Esophagus squamous epithelium (tissue), 5 donors: Measurements from ENCODE around the gene SGCG. TPM values are rescaled to one million over a fixed set of nuclear protein-coding genes. Genes with fewer than 3 reads are reported as not detected.

Experiments
- DNase-seq: peaks from one replicate; lab custom pipeline; 2025; lab: John Stamatoyannopoulos, UW
- H3K27ac ChIP-seq, 4 donors: fragments of 200-600 bp; sonication (generic); one replicate each; pipeline ENCODE4 v1.5.1; 2016 to 2019; ENCODE audit warnings: mild to moderate bottlenecking in 1 of 4
- H3K27me3 ChIP-seq, 4 donors: fragments of 200-600 bp; sonication (generic); 1 replicate in 3 of 4; 2 replicates in 1 of 4; pipeline versions ENCODE4 v1.5.1 to v1.6.0; 2017 to 2021; ENCODE audit warnings: antibody characterized with exemption in 1 of 4
- H3K36me3 ChIP-seq, 3 donors: fragments of 200-600 bp; sonication (generic); one replicate each; pipeline ENCODE4 v1.5.1; 2016 to 2019
- H3K4me1 ChIP-seq, 3 donors: fragments of 200-600 bp; sonication (generic); one replicate each; pipeline ENCODE4 v1.5.1; 2017 to 2019
- H3K4me3 ChIP-seq, 4 donors: fragments of 200-600 bp; sonication (generic); 1 replicate in 3 of 4; 2 replicates in 1 of 4; pipeline ENCODE4 v1.5.1; 2016 to 2019; ENCODE audit warnings: mild to moderate bottlenecking in 2 of 4, moderate library complexity in 1 of 4
- H3K9me3 ChIP-seq, 3 donors: fragments of 200-600 bp; sonication (generic); one replicate each; pipeline ENCODE4 v1.5.1; 2016 to 2019
- POLR2A ChIP-seq, 4 donors: fragments of 450-650 bp; IDR thresholded peaks; one replicate each; pipeline ENCODE4 v1.6.1; 2017; ENCODE audit warnings: antibody characterized with exemption in 4 of 4, mild to moderate bottlenecking in 4 of 4, moderate library complexity in 3 of 4
- WGBS, 2 donors: methylation state at CpG; one replicate each; pipeline ENCODE4 v1.1.5; 2018; 5-methylcytosine and 5-hydroxymethylcytosine counted together
- intact Hi-C: fragments of 100-400 bp; cut with DNase I; formaldehyde crosslinking; loops from one replicate; pipeline ENCODE4 v1.15.0; 2022
- total RNA-seq, 4 donors: library from RNA; depleted of rRNA; stranded (reverse); fragments of >200 nt; gene quantifications; one replicate each; pipeline ENCODE4 v1.1.0, GENCODE V29; 2016
- TF ChIP-seq, protein P1 (sequence below), 6 experiments: fragments of 450-650 bp in 4 of 6; fragments of 200-600 bp in 2 of 6; sonication (generic) in 2 of 6; IDR thresholded peaks; one replicate each; pipeline ENCODE4 v1.5.1; 2016 to 2019; ENCODE audit warnings: antibody characterized with exemption in 6 of 6, mild to moderate bottlenecking in 4 of 6, moderate library complexity in 4 of 6
- donor health status: DM: yes; HTN: yes; CAD: no.

The SGCG gene
- total RNA-seq, 4 donors from 2014 or later = 0.57 TPM; not detected in 3

DNA sequence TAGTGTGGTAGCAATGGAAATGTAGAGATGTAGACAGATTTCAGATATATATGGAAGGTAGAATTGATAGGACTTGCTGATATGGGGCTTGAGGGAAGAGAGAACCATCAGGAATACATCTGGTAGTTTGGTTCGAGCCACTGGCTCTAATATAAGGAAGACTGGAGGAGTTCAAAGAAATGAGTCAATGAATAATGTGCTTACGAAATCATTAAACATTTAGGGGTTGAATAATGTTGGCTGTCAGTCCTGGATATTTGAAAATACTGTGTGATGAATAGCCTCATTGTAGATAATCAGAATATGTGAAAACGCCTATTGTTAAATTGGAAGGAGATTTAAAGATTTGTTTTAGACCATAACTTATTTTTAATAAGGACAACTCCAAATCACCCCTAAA, 21.6 kb downstream of the SGCG start:
- Histone ChIP-seq H3K36me3 (no peaks in the 10 kb centered on the region), H3K4me3 (no peak overlapping the region), H3K27me3 (no peaks in the 10 kb centered on the region), H3K27ac (no peak overlapping the region), H3K4me1 (no peaks in the 10 kb centered on the region), H3K9me3 (no peaks in the 10 kb centered on the region)
- TF ChIP-seq POLR2A (IDR thresholded peaks at IDR 0.05) = no peak
- TF ChIP-seq, protein P1, sequence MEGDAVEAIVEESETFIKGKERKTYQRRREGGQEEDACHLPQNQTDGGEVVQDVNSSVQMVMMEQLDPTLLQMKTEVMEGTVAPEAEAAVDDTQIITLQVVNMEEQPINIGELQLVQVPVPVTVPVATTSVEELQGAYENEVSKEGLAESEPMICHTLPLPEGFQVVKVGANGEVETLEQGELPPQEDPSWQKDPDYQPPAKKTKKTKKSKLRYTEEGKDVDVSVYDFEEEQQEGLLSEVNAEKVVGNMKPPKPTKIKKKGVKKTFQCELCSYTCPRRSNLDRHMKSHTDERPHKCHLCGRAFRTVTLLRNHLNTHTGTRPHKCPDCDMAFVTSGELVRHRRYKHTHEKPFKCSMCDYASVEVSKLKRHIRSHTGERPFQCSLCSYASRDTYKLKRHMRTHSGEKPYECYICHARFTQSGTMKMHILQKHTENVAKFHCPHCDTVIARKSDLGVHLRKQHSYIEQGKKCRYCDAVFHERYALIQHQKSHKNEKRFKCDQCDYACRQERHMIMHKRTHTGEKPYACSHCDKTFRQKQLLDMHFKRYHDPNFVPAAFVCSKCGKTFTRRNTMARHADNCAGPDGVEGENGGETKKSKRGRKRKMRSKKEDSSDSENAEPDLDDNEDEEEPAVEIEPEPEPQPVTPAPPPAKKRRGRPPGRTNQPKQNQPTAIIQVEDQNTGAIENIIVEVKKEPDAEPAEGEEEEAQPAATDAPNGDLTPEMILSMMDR (IDR thresholded peaks at IDR 0.05) = no peak
- WGBS, 2 donors = 15 to 25% methylated on average over 3 of the region's 3 CpGs
- intact Hi-C loops = no loop called here
- DNase-seq = no peak

DNA sequence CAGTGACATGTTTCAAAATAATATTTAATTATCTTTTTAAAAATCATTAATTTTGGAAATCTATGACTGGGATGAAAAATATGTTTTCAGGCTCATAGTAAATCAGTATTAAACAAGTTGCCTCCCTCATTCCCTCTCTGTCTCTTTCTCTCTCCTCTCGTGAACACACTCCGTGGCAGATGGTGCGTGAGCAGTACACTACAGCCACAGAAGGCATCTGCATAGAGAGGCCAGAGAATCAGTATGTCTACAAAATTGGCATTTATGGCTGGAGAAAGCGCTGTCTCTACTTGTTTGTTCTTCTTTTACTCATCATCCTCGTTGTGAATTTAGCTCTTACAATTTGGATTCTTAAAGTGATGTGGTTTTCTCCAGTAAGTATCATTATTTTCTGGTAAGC, 22.7 kb downstream of the SGCG start:
- TF ChIP-seq POLR2A (IDR thresholded peaks at IDR 0.05) = no peak
- TF ChIP-seq, protein P1 (IDR thresholded peaks at IDR 0.05) = no peak
- no peak for DNase-seq
- WGBS, 2 donors = 69 to 76% methylated on average over 5 of the region's 5 CpGs

DNA sequence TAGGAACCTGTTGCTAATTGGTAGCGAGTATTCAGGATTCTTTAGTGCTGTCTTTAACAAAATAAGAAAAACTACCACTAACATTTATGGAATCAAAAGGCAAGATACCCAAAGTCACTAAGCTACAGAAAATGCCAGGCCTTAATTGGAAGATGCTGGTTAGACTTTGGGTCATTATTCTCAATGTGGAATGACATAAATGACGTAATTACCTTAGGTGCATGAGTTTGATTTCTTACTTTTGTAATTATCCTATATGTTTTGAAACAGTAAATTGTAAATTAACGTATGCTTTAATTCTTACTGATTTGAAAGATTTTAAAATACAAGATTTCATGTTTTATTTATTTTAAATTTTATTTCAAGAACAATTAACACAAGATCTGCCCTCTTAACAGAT, 25.0 kb downstream of the SGCG start:
- no peak overlapping the region for H3K27ac ChIP-seq
- no peak overlapping the region for H3K4me3 ChIP-seq
- WGBS, 2 donors = 84 to 88% methylated on average over 3 of the region's 3 CpGs
- H3K9me3 ChIP-seq = no peaks in the 10 kb centered on the region
- TF ChIP-seq, protein P1 (IDR thresholded peaks at IDR 0.05) = no peak
- no peak for TF ChIP-seq POLR2A (IDR thresholded peaks at IDR 0.05)
- no peaks in the 10 kb centered on the region for H3K4me1 ChIP-seq
- H3K27me3 ChIP-seq = no peaks in the 10 kb centered on the region
- DNase-seq = no peak
- intact Hi-C loops = no loop called here
- H3K36me3 ChIP-seq = no peaks in the 10 kb centered on the region

More for the DNA sequence above, 22.7 kb downstream of the SGCG start:
- Histone ChIP-seq H3K4me3 (no peak overlapping the region), H3K36me3 (no peaks in the 10 kb centered on the region), H3K9me3 (no peaks in the 10 kb centered on the region), H3K27me3 (no peaks in the 10 kb centered on the region), H3K4me1 (no peaks in the 10 kb centered on the region), H3K27ac (no peak overlapping the region)
- intact Hi-C loops = no loop called here

DNA sequence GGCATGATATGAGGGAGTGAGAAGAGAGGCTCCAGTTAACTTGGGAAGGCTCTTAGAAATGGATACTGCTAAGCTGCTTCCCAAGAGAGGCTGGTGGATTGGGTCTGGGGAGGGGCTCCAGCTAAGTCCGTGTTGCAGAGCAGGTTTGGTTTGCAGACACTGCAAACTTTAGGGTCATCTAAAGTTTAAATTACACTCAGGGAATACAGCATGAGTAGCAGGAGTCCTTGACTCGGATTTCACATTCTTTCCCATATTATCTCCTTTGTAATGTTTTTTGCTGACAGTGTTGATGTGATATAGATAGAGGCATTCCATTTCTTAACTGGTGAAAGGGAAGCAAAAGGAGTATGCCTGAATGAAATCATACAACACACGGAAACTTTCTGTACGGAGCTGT, 31.9 kb downstream of the SGCG start:
- Histone ChIP-seq H3K4me1 (no peaks in the 10 kb centered on the region), H3K36me3 (no peaks in the 10 kb centered on the region), H3K27me3 (no peaks in the 10 kb centered on the region), H3K27ac (no peak overlapping the region), H3K4me3 (no peak overlapping the region), H3K9me3 (no peaks in the 10 kb centered on the region)
- intact Hi-C loops = no loop called here
- 30 to 42% methylated on average over 4 of the region's 4 CpGs for WGBS, 2 donors
- no peak for TF ChIP-seq POLR2A (IDR thresholded peaks at IDR 0.05)
- TF ChIP-seq, protein P1 (IDR thresholded peaks at IDR 0.05) = no peak
- no peak for DNase-seq

DNA sequence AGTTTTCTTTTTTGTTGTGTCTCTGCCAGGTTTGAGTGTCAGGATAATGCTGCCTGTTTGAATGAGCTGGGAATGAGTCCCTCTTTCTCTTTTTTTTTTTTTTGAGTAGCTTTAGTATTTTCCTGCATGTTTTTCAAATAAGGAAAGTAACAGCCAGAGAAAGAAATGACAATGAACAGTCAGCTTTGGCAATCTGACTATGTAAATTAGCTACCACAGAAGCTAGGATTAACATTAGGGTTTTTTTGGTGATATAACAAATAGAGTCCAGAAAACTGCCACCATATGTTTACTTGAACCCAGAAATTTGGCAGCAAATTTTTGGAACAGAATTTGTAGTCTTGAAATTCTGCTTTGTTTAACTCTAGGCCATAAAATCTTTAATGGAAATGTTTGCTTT, 50.5 kb downstream of the SGCG start:
- no peaks in the 10 kb centered on the region for H3K9me3 ChIP-seq
- H3K36me3 ChIP-seq = no peaks in the 10 kb centered on the region
- intact Hi-C loops = no loop called here
- H3K27ac ChIP-seq = no peak overlapping the region
- H3K4me1 ChIP-seq = no peaks in the 10 kb centered on the region
- no peak overlapping the region for H3K4me3 ChIP-seq
- no peaks in the 10 kb centered on the region for H3K27me3 ChIP-seq
- no peak for DNase-seq
- no peak for TF ChIP-seq POLR2A (IDR thresholded peaks at IDR 0.05)
- TF ChIP-seq, protein P1 (IDR thresholded peaks at IDR 0.05) = no peak
